HG02763 (cell line): ENCODE results near the gene GSTA4.

Experiments used
- ATAC-seq: cut with Tn5 transposase; IDR thresholded peaks from one replicate; pipeline ENCODE4 v1.9.1; 2021; ENCODE audit warnings: mild to moderate bottlenecking, moderate library complexity; ENCODE audit not compliant: unreplicated experiment

GSTA4 gene

GRCh38 chr6:52995089-52995912 lies at the start of gene GSTA4:
GSTA4 (minus strand) TSS chr6:52995284; CDS start chr6:52994243, 1,041 bp downstream.
- ATAC-seq = peak; percentile 98

- no peak for ATAC-seq
Observed at GRCh38 chr6:53044572-53044971, 49.5 kb upstream of the GSTA4 start.

DNA sequence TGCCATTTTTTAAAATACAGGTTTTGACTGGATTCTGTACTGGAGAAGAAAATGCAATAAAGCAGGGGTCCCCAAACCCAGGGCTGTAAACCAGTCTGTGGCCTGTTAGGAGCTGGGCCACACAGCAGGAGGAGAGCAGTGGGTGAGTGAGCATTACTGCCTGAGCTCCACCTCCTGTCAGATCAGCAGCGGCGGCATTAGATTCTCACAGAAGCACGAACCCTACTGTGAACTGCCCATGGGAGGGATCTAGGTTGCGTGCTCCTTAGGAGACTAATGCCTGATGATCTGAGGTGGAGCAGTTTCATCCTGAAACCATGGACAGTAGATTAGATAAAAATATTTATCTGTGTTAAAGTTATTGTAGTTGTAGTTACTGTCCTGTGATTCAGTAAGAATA lies 49.0 kb upstream of the GSTA4 start:
- no peak for ATAC-seq

- no peak for ATAC-seq
Observed at GRCh38 chr6:53043581-53043980, 48.5 kb upstream of the GSTA4 start.

GRCh38 chr6:53042112-53042511 lies 47.0 kb upstream of the GSTA4 start:
- no peak for ATAC-seq

GRCh38 chr6:53041356-53041755 lies 46.3 kb upstream of the GSTA4 start:
- no peak for ATAC-seq

- no peak for ATAC-seq
Observed at GRCh38 chr6:53038596-53038995, 43.5 kb upstream of the GSTA4 start.

DNA sequence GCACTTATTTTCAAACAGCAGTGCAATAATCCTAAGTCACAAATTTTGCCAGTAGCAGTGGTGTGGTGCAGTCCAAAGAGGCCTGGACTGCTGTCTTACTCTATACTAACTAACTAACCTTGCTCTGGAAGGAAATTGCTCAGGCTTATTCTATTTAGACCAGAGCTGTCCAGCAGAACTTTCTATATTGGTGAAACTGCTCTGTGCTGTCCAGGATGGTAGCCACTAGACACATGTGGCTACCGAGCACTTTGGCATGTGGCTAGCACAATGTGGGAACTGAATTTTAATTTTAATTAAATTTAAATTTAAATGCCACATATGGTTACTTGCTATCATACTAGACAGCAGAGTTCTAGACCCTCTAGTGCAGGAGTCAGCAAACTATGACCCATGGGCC lies 43.1 kb upstream of the GSTA4 start:
- no peak for ATAC-seq

- no peak for ATAC-seq
Observed at GRCh38 chr6:53035549-53036213, 40.6 kb upstream of the GSTA4 start.

GRCh38 chr6:53033764-53034163 lies 38.7 kb upstream of the GSTA4 start:
- ATAC-seq = no peak

GRCh38 chr6:53032849-53033248 lies 37.8 kb upstream of the GSTA4 start:
- no peak for ATAC-seq

DNA sequence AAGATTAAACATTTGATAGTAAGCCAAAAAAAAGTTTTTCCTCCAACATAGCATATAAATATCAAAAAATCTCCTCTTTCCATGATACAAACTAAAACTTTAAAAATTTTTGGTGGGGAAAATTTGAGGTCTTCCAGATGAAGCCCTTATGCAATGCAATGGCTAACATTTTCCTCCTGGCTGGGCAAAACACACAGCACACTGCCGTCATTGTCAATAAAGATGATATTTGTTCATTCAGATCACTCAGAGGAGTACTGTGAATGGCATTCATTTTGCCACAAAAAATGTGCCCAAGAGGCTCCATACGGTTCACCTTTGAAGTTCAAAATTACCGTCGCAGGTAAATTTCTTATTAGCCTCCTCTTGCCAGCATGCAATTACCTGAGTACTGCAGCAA lies 36.2 kb upstream of the GSTA4 start:
- no peak for ATAC-seq

GRCh38 chr6:53029761-53030160 lies 34.7 kb upstream of the GSTA4 start:
- ATAC-seq = no peak

DNA sequence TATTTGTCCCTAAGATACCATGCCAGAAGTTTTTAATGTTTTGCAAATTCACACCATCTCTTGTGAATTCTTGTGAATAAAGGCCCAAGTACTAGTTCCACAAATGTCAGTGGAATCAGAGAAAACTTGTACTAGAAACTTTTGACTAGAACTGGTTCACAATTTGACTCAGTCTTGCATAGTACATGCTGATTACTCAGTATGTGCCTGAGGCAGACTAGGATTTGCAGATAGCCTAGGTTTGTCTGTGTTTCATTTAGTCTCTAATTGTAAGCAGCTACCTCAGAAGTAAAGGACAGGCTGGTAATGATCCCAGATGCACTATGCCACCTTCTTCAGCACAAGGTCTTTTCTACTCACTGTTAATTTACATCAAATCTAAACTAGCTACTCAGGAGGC lies 34.2 kb upstream of the GSTA4 start:
- no peak for ATAC-seq

DNA sequence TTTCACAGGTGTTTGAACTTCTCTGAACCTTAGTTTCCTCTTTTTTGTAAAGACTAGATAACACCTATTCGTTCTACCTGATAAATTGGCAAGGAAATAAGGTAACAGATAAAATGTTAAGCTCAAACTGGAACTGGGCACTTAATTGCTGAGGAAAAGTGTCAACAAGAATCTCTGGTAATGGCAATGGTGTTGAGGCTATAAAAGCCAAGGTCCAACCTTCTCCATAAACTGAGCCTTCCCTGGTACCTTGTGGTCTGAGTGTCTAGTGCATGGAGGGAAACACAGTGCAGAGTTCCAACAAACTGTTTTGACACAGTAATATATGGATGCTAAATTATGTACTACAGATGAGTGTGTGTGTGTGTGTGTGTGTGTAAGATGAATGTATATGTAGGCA lies 33.4 kb upstream of the GSTA4 start:
- no peak for ATAC-seq

- no peak for ATAC-seq
Observed at GRCh38 chr6:53027131-53027718, 32.1 kb upstream of the GSTA4 start.

GRCh38 chr6:53026526-53026925 lies 31.4 kb upstream of the GSTA4 start:
- no peak for ATAC-seq

GRCh38 chr6:53023323-53023722 lies 28.2 kb upstream of the GSTA4 start:
- no peak for ATAC-seq

- no peak for ATAC-seq
Observed at GRCh38 chr6:53020005-53020744, 25.1 kb upstream of the GSTA4 start.

DNA sequence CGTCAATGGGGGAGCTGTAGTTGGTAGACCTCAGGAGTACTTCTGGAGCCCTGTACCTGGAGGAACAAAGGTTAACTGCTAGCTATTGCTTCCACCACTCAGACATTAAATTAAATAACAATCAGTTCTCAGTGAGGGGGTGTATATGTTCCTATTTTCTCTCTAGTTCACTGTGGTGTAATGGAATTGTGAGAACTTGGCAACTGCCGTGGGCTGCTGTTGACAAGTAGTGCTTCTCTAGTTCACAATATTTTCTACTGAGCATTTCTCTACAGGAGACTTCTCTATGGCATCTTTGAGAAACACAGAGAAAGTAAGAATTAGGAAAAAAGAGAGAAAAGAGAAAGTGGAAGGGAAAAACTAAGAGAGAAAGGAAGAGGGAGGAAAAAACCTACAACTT lies 23.4 kb upstream of the GSTA4 start:
- ATAC-seq = no peak

DNA sequence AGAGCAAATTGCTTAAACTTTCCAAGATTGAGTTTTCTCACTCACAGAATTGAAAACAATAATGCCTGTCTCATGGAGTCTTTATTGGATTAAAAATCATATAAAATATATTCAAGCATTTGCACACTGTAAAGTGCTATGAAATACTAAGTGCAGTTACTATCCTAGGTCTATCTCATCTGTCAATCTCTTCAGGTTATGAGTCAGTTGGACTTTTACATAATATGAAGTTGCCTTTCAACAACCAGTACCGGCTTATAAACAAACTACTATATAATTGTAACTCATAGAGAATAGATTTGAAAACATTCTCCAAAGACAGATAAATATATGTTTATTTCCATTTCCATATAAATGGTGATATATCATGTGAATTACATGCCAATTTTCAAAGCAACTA lies 20.4 kb upstream of the GSTA4 start:
- no peak for ATAC-seq
